ENCODE data around the gene KLK1.

DNA sequence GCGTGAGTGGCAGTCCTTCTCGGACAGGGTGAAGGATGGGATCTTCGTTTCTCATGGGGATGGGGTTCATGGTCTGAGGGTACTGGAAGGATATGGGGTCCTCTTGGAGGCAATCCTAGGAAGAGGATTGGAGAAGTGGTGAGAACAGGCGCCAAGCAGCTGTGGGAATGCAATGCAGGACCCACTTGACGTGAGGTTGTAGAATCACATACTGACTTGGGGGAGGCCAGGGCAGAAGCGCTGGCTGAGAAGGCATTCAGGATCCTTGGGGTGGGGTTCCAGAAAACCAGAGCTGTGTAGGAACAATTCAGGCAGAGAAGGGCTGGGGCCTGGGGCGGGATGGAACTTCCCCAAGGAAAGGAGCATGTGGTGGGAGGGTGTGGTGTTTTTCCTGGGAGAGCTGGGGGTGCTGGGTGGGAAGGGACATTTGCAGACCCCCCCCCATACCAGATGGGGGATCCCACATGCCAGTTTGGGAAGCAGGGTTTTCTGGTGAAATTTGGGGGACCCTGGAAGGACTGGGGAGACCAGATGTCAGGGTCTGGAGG lies 852 bp downstream of the KLK1 start:
- TF ChIP-seq, protein P1, sequence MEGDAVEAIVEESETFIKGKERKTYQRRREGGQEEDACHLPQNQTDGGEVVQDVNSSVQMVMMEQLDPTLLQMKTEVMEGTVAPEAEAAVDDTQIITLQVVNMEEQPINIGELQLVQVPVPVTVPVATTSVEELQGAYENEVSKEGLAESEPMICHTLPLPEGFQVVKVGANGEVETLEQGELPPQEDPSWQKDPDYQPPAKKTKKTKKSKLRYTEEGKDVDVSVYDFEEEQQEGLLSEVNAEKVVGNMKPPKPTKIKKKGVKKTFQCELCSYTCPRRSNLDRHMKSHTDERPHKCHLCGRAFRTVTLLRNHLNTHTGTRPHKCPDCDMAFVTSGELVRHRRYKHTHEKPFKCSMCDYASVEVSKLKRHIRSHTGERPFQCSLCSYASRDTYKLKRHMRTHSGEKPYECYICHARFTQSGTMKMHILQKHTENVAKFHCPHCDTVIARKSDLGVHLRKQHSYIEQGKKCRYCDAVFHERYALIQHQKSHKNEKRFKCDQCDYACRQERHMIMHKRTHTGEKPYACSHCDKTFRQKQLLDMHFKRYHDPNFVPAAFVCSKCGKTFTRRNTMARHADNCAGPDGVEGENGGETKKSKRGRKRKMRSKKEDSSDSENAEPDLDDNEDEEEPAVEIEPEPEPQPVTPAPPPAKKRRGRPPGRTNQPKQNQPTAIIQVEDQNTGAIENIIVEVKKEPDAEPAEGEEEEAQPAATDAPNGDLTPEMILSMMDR (IDR thresholded peaks at IDR 0.05; ENCODE audit: low read depth, low read length) = no peak
- no peak for TF ChIP-seq POLR2A (IDR thresholded peaks at IDR 0.05; ENCODE audit: extremely low read depth, insufficient read length)
- TF ChIP-seq, protein P2, sequence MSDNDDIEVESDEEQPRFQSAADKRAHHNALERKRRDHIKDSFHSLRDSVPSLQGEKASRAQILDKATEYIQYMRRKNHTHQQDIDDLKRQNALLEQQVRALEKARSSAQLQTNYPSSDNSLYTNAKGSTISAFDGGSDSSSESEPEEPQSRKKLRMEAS (IDR thresholded peaks at IDR 0.05; ENCODE audit: low read depth, low read length) = no peak
